K562 (cell line): ENCODE results near the gene EAF1. TPM values are rescaled to one million over a fixed set of nuclear protein-coding genes. Genes with fewer than 3 reads are reported as not detected.

Experiments used
- ATAC-seq: fragments of 200-7000 bp; cut with Tn5 transposase; 3 replicates; pipeline ENCODE4 v1.9.1; 2020; ENCODE audit warnings: moderate library complexity
- BruUV-seq: library from RNA; stranded (reverse); fragments of 400-500 nt; replicated peaks from 2 replicates; lab custom pipeline; 2021; lab: Mats Ljungman, UMichigan
- CTCF ChIA-PET: fragments of 300-600 bp; formaldehyde crosslinking; extraction: SDS; loops from one replicate; lab custom pipeline; 2021; ENCODE audit warnings: low intra/inter-chr PET ratio; lab: Yijun Ruan, JAX
- POLR2A ChIA-PET: fragments of 300-600, 350-650 bp; sonication (Branson Sonifier 250); formaldehyde crosslinking; extraction: SDS; loops from one replicate; lab custom pipeline; 2021; ENCODE audit warnings: antibody characterized with exemption, inconsistent platforms; lab: Yijun Ruan, JAX
- DNase-seq, 4 experiments: peaks; one replicate each; pipeline versions ENCODE4 v3.0.0 to v3.0.0-alpha.2; 2011 to 2018; ENCODE audit warnings: low spot score in 3 of 4, mixed read lengths in 3 of 4; ENCODE audit errors: extremely low read depth in 1 of 4
- FAIRE-seq: peaks from 2 replicates; lab custom pipeline; 2011; peaks lifted over from hg19 to GRCh38; lab: Jason Lieb, UNC
- H2AFZ ChIP-seq: 2 replicates; pipeline ENCODE4 v1.6.0; 2011; ENCODE audit warnings: low read depth, low read length, control low read depth, inconsistent platforms
- H3K27ac ChIP-seq: fragments of 200-600 bp; 3 replicates; pipeline ENCODE4 v1.8.0; 2011; ENCODE audit warnings: low read depth, mild to moderate bottlenecking, control low read depth, inconsistent platforms, low read length, moderate library complexity, mixed read lengths; ENCODE audit errors: extremely low read depth
- H3K27me3 ChIP-seq, 2 experiments: fragments of 300-600 bp in 1 of 2; 2 replicates in 1 of 2; 3 replicates in 1 of 2; pipeline versions ENCODE4 v1.6.0 to v1.8.0; 2011; ENCODE audit warnings: inconsistent platforms in 2 of 2, low read length in 2 of 2, mild to moderate bottlenecking in 1 of 2, mixed read lengths in 1 of 2, moderate library complexity in 1 of 2; ENCODE audit not compliant: control insufficient read depth in 2 of 2, insufficient read depth in 2 of 2
- H3K36me3 ChIP-seq: fragments of 300-600 bp; 3 replicates; pipeline ENCODE4 v1.8.0; 2011; ENCODE audit warnings: mild to moderate bottlenecking, low read length, inconsistent platforms; ENCODE audit not compliant: control insufficient read depth, insufficient read depth
- H3K4me1 ChIP-seq, 2 experiments: fragments of 200-600 bp in 1 of 2; replicated peaks in 1 of 2; 2 replicates in 1 of 2; 3 replicates in 1 of 2; pipeline versions ENCODE4 v1.5.1 to v1.8.0; 2011; ENCODE audit warnings: inconsistent platforms in 2 of 2, low read length in 2 of 2, mild to moderate bottlenecking in 1 of 2, mixed read lengths in 1 of 2, moderate library complexity in 1 of 2; ENCODE audit not compliant: control insufficient read depth in 2 of 2, insufficient read depth in 2 of 2
- H3K4me2 ChIP-seq: 2 replicates; pipeline ENCODE4 v1.6.1; 2011; ENCODE audit warnings: low read length, control low read depth, inconsistent platforms, mixed read lengths; ENCODE audit not compliant: insufficient read depth
- H3K4me3 ChIP-seq: fragments of 200-600 bp; sonication (generic), shearing (Covaris generic); 2 replicates; pipeline ENCODE4 v1.5.1; 2016; ENCODE audit warnings: control low read depth, inconsistent platforms
- H3K79me2 ChIP-seq: fragments of 200-600 bp; 3 replicates; pipeline ENCODE4 v1.8.0; 2011; ENCODE audit warnings: low read length, inconsistent platforms; ENCODE audit not compliant: control insufficient read depth, insufficient read depth
- H3K9ac ChIP-seq, 2 experiments: 2 replicates each; pipeline versions ENCODE4 v1.6.0 to v1.6.1; 2011; ENCODE audit warnings: low read depth in 2 of 2, low read length in 2 of 2, control low read depth in 1 of 2, inconsistent platforms in 1 of 2, mild to moderate bottlenecking in 1 of 2, mixed read lengths in 1 of 2; ENCODE audit not compliant: insufficient read depth in 1 of 2
- H3K9me1 ChIP-seq: one replicate; pipeline ENCODE4 v1.6.0; 2011; ENCODE audit warnings: inconsistent platforms, mild to moderate bottlenecking, low read length, moderate library complexity; ENCODE audit not compliant: control insufficient read depth, insufficient read depth
- H3K9me3 ChIP-seq: replicated peaks from 2 replicates; pipeline ENCODE4 v1.5.1; 2011; ENCODE audit warnings: low read depth, low read length, inconsistent platforms; ENCODE audit not compliant: control insufficient read depth, insufficient read depth
- H4K20me1 ChIP-seq: replicated peaks from 2 replicates; pipeline ENCODE4 v1.6.1; 2011; ENCODE audit warnings: low read length, inconsistent platforms, mixed read lengths; ENCODE audit not compliant: control insufficient read depth, insufficient read depth
- CBX5 ChIP-seq: IDR thresholded peaks from 2 replicates; pipeline ENCODE4 v1.6.1; 2014; ENCODE audit warnings: low read depth, borderline replicate concordance
- EHMT2 ChIP-seq: fragments of 450-650 bp; IDR thresholded peaks from 2 replicates; pipeline ENCODE4 v1.6.1; 2018; ENCODE audit warnings: antibody characterized with exemption
- FOSL1 ChIP-seq: fragments of 200-800 bp; sonication (Bioruptor generic); conservative IDR thresholded peaks from 2 replicates; pipeline ENCODE4 v1.6.1; 2016; ENCODE audit warnings: missing genetic modification characterization, missing compliant biosample characterization
- FOXM1 ChIP-seq, 2 experiments: fragments of 450-650 bp in 1 of 2; sonication (generic) in 1 of 2; formaldehyde crosslinking in 1 of 2; IDR thresholded peaks; 2 replicates each; pipeline versions ENCODE4 v1.6.1 to v1.9.0; 2017 to 2022; ENCODE audit warnings: low read depth in 2 of 2, mild to moderate bottlenecking in 2 of 2, missing genetic modification reagents in 1 of 2, moderate library complexity in 1 of 2
- TRIM25 ChIP-seq: fragments of 450-650 bp; IDR thresholded peaks from 2 replicates; pipeline ENCODE4 v1.7.0; 2016; ENCODE audit warnings: borderline replicate concordance
- USF1 ChIP-seq: sonication (generic); formaldehyde crosslinking; IDR thresholded peaks from 2 replicates; pipeline ENCODE4 v1.9.0; 2022; ENCODE audit warnings: mild to moderate bottlenecking, missing genetic modification reagents
- ZBTB8A ChIP-seq: fragments of 450-650 bp; IDR thresholded peaks from 2 replicates; pipeline ENCODE4 v1.6.1; 2018; ENCODE audit warnings: mild to moderate bottlenecking, moderate library complexity; ENCODE audit not compliant: partially characterized antibody
- ZNF232 ChIP-seq: sonication (generic); formaldehyde crosslinking; IDR thresholded peaks from 2 replicates; pipeline ENCODE4 v1.8.0; 2022; ENCODE audit warnings: mild to moderate bottlenecking, missing genetic modification reagents
- ZNF77 ChIP-seq: fragments of 250-450 bp; sonication (Bioruptor Pico); IDR thresholded peaks from 2 replicates; pipeline ENCODE4 v1.5.0; 2020
- WGBS: fragments of 100-300 bp; shearing (Covaris generic); methylation state at CpG from one replicate; pipeline ENCODE4 v1.1.6; 2016; ENCODE audit warnings: low coverage, mixed read lengths; ENCODE audit not compliant: insufficient coverage; ENCODE audit errors: missing lambda C conversion rate; 5-methylcytosine and 5-hydroxymethylcytosine counted together
- in situ Hi-C: fragments of 300-500 bp; cut with MboI; formaldehyde crosslinking; loops from 4 replicates; pipeline ENCODE4 v1.15.0; 2018; ENCODE audit warnings: inconsistent platforms, mixed read lengths
- intact Hi-C: fragments of 100-400 bp; cut with micrococcal nuclease; formaldehyde crosslinking; loops from 2 replicates; pipeline ENCODE4 v1.14.2; 2022
- polyA plus RNA-seq, 8 experiments: library from polyadenylated mRNA; depleted of rRNA in 4 of 8; stranded (reverse) in 5 of 8; unstranded in 3 of 8; fragments of >200 nt; fragmentation: Nextera tagmentation in 2 of 8; fragmentation: Illumina TruSeq in 1 of 8; extraction: Ambion mirVana in 2 of 8; extraction: Trizol in 1 of 8; gene quantifications; 2 replicates each; pipeline versions ENCODE4 v1.2.1 to v1.2.3, GENCODE V29; 2011 to 2014; ENCODE audit warnings: inconsistent platforms in 1 of 8, missing spikeins in 1 of 8
- total RNA-seq, 7 experiments: library from RNA; depleted of rRNA in 6 of 7; stranded (reverse); fragments of >200 nt in 6 of 7; fragmentation: Illumina TruSeq in 2 of 7; extraction: Trizol in 2 of 7; gene quantifications; 2 replicates each; pipeline versions ENCODE4 v1.2.1 to v1.2.3, GENCODE V29; 2011 to 2021; ENCODE audit warnings: low replicate concordance in 1 of 7

The EAF1 gene
- total and polyA plus RNA-seq, 9 of the 15 experiments (the other 6 are each of a cell fraction or from before 2014, with no cell fraction given) = 7.0 to 26.8 (median 20.4) TPM

- H3K4me3 ChIP-seq = no peak overlapping the region
- H4K20me1 ChIP-seq = no peaks in the 10 kb centered on the region; the same call in 1 of the 2 replicates
- no peaks in the 10 kb centered on the region for H3K9me3 ChIP-seq
- ATAC-seq (no peak; the same call in 1 of the 3 replicates), FAIRE-seq (no peak), DNase-seq (no peak)
- no TSS peak for BruUV-seq
- H3K27ac ChIP-seq = no peak overlapping the region
- CTCF ChIA-PET = no interaction called here
- H3K9ac ChIP-seq = no peak overlapping the region
- H3K9me1 ChIP-seq = no peaks in the 10 kb centered on the region
- no peaks in the 10 kb centered on the region for H3K4me1 ChIP-seq
- no peaks in the 10 kb centered on the region for H3K36me3 ChIP-seq
- H3K27me3 ChIP-seq = peaks cover 0 to 21% of the 10 kb centered on the region in 2 experiments; a peak in 2 of 5 replicates
- no peak overlapping the region for H2AFZ ChIP-seq
- POLR2A ChIA-PET = no interaction called here
- TF ChIP-seq FOXM1 (IDR thresholded peaks at IDR 0.05; ENCODE audit: low read depth) (no peak), FOXM1 (CRISPR knock-in tag; IDR thresholded peaks at IDR 0.05; ENCODE audit: low read depth) (no peak), ZNF232 (CRISPR knock-in tag) (no peak), ZNF77 (CRISPR knock-in tag) (no peak), CBX5 (no peak), FOSL1 (tag) (no peak), TRIM25 (no peak), EHMT2 (no peak), USF1 (no peak), ZBTB8A (no peak)
- H3K79me2 ChIP-seq = no peaks in the 10 kb centered on the region
- intact Hi-C loops (no loop called here), in situ Hi-C loops (no loop called here)
- no peak overlapping the region for H3K4me2 ChIP-seq
- 4% methylated on average over 5 of the region's 5 CpGs for WGBS
Observed at GRCh38 chr3:15478640-15478979, 51.2 kb downstream of the EAF1 start.
